ENCODE measurements around the gene DDO.

DNA sequence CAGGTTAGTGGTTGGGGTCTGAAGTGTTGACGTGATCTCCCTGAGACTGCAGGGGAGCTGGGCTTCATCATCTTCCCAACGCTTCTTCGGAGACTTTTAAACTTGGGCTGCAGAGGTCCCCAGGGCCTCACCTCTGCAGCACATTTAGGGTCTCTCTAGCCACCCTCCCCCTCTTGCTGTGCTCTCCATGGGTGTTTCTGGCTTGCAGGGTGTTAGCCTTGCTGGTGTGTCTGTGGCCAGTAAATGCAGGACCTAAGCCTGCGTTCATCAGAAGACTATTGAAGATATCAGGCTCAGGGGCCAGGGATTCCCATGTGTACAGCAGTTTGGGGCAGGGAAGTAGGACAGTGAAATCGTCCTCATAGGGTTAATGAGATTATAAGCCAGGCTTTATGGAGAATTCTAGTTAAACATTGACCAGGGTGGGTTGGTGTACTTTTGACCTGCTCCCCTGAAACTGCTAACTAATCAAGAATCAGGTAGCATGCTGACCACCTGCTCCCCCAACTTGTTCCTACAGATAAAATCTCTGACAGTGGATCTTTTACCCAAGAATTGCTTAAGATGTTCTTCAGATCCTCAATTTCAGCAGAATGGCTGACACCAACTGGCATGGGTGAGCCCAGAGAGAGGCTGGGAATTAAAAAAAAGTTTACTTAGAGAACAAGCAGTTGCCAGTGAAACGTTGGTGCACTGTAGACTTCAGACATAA, 3.8 kb upstream of the DDO start:
- no peak for TF ChIP-seq CREB1 (IDR thresholded peaks at IDR 0.05)
- TF ChIP-seq CEBPB (IDR thresholded peaks at IDR 0.05; ENCODE audit: low read depth, low read length): no peak
- no peak for TF ChIP-seq EP300 (IDR thresholded peaks at IDR 0.05; ENCODE audit: borderline replicate concordance in 1 of 2, low read depth in 2 of 2, low read length in 2 of 2)
- no peak for TF ChIP-seq POLR2AphosphoS5 (IDR thresholded peaks at IDR 0.05; ENCODE audit: low read depth, low read length)
- no peak for TF ChIP-seq POLR2A (IDR thresholded peaks at IDR 0.05; ENCODE audit: control extremely low read depth in 1 of 2, low read depth in 2 of 2, low read length in 2 of 2)
- TF ChIP-seq TCF12 (IDR thresholded peaks at IDR 0.05; ENCODE audit: low read depth, low read length): no peak
- no peak for TF ChIP-seq CTCF (IDR thresholded peaks at IDR 0.05; ENCODE audit: control extremely low read depth in 1 of 3, insufficient read depth in 1 of 3, low read depth in 1 of 3, low read length in 3 of 3)
- no peak for TF ChIP-seq JUND (IDR thresholded peaks at IDR 0.05; ENCODE audit: low read length)
- no peak for TF ChIP-seq EZH2 (IDR thresholded peaks at IDR 0.05; ENCODE audit: low read depth, low read length, severe bottlenecking)
- no peak for TF ChIP-seq JUN (IDR thresholded peaks at IDR 0.05; ENCODE audit: low read depth, low read length)
- no peak for TF ChIP-seq CHD1 (IDR thresholded peaks at IDR 0.05; ENCODE audit: low read depth, low read length)
- no peak for TF ChIP-seq RNF2 (IDR thresholded peaks at IDR 0.05; ENCODE audit: borderline replicate concordance, low read depth, low read length, missing control alignments, poor library complexity, severe bottlenecking)
